Coronary artery (tissue), 2 donors: ENCODE measurements around the gene TNFSF13B.

Experiments used
- DNase-seq: peaks from one replicate; pipeline ENCODE4 v3.0.0-alpha.2; 2017; ENCODE audit warnings: low spot score
- H3K27ac ChIP-seq, 2 donors: fragments of 200-600 bp; sonication (generic); one replicate each; pipeline ENCODE4 v1.5.1; 2016 to 2019
- H3K4me3 ChIP-seq: fragments of 200-600 bp; sonication (generic); 2 replicates; pipeline ENCODE4 v1.5.1; 2016; ENCODE audit warnings: mild to moderate bottlenecking, moderate library complexity
- TF ChIP-seq, protein P1 (sequence below): fragments of 200-600 bp; sonication (generic); IDR thresholded peaks from one replicate; pipeline ENCODE4 v1.5.1; 2019; ENCODE audit warnings: antibody characterized with exemption

The TNFSF13B gene

DNA sequence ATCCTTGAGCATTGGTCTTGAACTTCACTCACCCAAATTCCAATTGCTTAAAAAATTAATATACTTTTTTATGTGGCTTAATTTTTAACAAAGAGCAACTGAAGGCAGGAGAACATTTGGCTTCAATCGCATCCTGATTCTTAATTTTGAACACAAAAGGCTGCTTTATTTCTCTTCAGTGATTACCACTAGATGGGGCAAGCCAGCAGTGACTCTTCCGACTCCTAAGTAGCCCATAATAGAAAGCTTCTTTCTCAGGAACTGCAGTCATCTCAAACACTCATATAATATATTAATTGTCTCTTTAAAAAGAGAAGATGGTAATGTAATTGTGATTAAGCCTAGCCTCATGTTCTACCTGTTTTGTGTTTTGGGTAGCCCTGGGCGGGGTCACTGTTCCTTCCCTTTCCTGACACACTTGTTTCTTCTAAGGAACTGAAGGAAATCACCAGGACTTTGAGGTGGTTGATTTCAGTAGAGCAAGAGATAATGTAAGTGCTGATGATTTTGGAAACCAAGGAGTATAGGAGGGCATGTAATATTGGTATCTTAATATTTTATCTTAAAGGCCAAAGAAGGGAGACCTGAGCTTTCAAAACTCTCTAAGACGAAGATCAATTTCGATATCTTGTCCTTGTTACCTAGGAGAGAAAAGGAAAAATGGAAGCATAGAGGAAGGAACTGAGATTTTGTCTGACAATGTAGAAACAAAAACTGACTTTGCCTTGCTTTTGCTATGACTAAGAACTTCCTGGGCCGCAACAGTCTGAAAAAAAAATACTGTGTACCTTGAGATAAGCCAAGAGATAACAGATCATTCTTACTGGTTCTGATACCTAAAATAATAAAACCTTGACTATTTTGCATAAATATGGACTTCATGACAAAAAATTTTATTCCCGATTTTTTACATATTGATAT, 73.1 kb downstream of the TNFSF13B start:
- Histone ChIP-seq H3K4me3 (no peak overlapping the region), H3K27ac (no peak overlapping the region)
- DNase-seq: no peak
- TF ChIP-seq, protein P1, sequence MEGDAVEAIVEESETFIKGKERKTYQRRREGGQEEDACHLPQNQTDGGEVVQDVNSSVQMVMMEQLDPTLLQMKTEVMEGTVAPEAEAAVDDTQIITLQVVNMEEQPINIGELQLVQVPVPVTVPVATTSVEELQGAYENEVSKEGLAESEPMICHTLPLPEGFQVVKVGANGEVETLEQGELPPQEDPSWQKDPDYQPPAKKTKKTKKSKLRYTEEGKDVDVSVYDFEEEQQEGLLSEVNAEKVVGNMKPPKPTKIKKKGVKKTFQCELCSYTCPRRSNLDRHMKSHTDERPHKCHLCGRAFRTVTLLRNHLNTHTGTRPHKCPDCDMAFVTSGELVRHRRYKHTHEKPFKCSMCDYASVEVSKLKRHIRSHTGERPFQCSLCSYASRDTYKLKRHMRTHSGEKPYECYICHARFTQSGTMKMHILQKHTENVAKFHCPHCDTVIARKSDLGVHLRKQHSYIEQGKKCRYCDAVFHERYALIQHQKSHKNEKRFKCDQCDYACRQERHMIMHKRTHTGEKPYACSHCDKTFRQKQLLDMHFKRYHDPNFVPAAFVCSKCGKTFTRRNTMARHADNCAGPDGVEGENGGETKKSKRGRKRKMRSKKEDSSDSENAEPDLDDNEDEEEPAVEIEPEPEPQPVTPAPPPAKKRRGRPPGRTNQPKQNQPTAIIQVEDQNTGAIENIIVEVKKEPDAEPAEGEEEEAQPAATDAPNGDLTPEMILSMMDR: no peak

- no peak overlapping the region for H3K4me3 ChIP-seq
- DNase-seq: no peak
- H3K27ac ChIP-seq: no peak overlapping the region
- TF ChIP-seq, protein P1: no peak
Measured at GRCh38 chr13:108345016-108345415, 75.5 kb downstream of the TNFSF13B start.

- Histone ChIP-seq H3K4me3 (no peak overlapping the region), H3K27ac (no peak overlapping the region)
- no peak for DNase-seq
- TF ChIP-seq, protein P1: no peak
Measured at GRCh38 chr13:108346376-108346775, 76.9 kb downstream of the TNFSF13B start.

DNA sequence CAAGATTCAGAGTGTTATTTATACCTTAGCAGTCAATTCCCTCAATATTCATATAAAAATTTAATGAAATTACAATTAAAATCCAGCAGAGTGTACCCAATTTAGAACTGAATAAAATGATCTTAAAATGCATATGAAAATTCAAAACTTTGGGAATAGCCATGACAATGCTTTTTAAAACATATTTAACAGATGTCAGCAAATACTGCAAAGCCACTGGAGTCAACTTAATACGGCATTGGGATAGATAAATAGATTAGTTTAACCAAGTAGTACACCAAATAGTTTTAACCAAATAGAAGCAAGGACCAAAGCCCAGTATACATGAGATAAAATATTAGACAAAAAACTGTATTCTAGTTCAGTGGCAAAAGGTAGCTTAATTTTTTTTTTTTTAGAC, 79.8 kb downstream of the TNFSF13B start:
- Histone ChIP-seq H3K4me3 (no peak overlapping the region), H3K27ac (no peak overlapping the region)
- TF ChIP-seq, protein P1: no peak
- no peak for DNase-seq

GRCh38 chr13:108350579-108350978, 81.1 kb downstream of the TNFSF13B start:
- no peak overlapping the region for H3K4me3 ChIP-seq
- H3K27ac ChIP-seq: no peak overlapping the region
- no peak for DNase-seq
- TF ChIP-seq, protein P1: no peak

DNA sequence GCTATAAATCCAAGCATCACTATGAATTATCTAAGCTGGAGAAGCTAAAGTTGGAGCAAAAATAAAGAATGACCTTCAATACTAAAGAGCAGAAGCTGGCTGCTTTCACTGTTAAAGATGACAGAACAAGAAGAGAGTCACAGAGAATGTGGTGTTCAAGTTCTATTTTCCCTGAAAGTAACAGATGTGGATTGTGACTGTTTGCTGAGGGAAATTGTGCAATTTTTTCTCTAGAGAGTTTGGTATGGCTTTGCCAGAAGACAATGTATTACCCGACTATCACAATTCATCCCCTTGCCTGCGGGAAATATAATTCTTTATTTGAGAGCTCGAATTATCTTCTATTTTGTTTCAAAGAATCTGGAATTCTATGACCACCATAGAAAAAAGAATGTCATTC, 83.1 kb downstream of the TNFSF13B start:
- Histone ChIP-seq H3K4me3 (no peak overlapping the region), H3K27ac (no peak overlapping the region)
- TF ChIP-seq, protein P1: no peak
- no peak for DNase-seq

- TF ChIP-seq, protein P1: no peak
- Histone ChIP-seq H3K27ac (no peak overlapping the region), H3K4me3 (no peak overlapping the region)
- no peak for DNase-seq
Measured at GRCh38 chr13:108357228-108357627, 87.7 kb downstream of the TNFSF13B start.
